Measurements from ENCODE around the gene MID2.
A peak's percentile ranks its signal among the peaks of the same experiment; 100 is the strongest.
"Not testable (repeated sequence)": the region's sequence is repeated elsewhere in the genome, so short reads cannot be mapped to it uniquely, and the experiment has no call there.

MID2 gene

DNA sequence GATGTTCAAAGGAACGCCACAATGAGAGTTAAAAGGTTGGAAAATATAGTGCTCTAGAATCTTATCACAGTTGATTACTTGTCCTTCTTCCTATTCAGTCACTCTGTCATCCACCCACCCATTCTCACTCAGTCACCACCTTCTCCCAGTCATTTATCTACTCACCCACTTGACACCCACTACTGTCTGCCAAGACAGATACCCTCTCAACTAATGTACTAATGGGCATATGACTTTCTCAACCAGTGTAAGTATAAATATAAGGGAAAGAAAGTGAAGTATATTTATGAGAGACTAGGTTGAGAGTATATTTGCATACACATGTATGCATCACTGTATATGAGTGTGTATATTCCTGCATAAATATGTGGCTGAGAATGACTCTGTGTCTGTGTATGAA is 20.0 kb downstream of the MID2 start:
- no peak for DNase-seq

DNA sequence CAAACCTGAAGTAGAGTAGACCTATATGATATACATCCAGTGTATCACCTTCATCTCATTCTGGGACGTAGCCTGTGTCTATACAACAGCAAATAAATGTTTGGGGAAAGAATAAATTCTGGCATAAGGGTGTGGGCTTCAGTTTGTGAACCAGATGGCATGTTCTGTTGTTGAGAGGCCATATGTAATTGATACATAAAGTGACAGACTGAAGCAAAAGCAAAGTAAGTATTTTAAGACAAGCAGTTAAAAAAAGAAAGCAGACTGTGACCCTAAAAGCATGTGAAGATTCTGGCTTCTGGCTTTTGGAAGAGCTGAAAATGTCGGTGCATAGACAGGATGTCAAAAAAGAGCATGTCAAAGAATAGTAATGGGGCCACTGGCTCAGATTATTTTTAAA is 22.9 kb downstream of the MID2 start:
- DNase-seq, result no peak

DNA sequence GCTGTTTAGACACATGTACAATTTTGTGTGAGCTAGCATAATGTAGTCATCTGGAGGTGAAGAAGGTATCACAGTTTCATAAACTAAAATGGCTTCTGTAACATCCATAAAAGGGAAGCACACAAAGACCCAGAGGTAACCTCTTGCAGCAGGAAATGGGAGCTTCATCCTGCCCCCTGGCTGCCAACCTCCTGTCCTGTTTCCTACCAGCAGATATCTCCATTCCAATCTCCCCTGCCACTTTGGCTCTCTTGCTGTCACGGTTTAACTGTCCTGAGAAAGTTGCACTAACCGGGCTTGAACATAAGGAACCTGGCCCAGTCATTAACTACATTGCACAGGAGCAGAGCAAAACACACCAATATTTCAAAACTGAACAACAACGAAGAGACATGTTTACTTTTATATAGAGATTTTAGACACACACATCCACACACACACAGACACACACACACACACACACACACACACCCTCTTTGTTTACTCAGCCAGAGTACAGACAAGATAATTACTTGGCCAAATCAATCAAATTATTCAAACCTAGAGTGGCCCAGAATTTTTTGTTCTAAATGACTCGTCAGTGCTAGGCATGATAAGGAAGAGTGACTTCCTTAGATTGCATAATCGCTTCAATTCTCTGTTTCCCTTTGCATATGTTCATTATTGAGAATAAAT is 24.2 kb downstream of the MID2 start:
- no peak for DNase-seq

DNA sequence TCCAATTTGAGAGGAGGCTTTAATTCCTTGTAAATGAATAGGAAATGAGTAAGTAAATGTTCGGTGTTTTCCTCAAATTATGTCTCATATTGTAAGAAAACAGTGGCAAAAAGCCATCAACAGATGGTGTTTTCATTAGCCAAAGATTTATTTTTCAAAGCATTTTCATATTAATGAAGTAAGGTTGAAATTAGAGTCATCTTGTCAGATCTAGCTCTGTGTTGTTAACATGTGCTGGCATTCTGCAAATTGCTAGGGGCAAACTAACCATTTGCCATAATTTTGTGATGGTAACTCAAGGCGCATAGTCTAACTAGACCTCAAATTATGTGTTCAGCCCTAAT is 24.7 kb downstream of the MID2 start:
- DNase-seq, result no peak

DNA sequence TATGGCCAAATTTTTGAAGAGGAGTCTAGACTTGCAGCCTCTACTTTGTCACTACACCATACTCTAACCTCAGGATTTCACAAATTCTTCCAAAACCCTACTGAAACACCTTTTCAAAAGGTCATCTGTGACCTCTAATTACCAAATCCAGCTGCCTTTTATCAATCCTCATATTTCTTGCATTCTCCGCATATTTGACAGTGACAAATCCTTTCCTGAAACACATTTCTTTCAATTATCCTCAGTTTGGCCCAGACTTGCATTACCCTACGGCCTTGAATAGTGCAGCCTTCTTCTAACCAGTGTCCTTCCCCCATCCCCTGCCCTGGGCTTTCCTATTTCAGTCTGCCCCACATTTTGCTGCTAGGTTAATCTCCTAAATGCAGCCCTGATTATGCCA is 25.5 kb downstream of the MID2 start:
- DNase-seq, result no peak

DNA sequence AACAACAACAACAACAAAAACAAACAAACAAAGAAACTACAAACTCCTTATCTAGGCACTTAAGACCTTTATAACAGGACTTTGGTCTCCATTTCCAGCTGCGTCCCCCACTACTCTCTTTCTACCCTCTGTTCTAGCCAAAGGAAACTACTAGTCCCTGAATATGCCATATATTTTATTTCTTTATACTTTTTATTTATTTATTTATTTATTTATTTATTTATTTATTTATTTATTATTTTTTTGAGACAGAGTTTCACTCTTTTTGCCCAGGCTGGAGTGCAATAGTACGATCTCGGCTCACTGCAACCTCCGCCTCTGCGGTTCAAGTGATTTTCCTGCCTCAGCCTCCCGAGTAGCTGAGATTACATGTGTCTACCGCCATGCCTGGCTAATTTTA is 26.0 kb downstream of the MID2 start:
- not testable (repeated sequence) for DNase-seq

DNA sequence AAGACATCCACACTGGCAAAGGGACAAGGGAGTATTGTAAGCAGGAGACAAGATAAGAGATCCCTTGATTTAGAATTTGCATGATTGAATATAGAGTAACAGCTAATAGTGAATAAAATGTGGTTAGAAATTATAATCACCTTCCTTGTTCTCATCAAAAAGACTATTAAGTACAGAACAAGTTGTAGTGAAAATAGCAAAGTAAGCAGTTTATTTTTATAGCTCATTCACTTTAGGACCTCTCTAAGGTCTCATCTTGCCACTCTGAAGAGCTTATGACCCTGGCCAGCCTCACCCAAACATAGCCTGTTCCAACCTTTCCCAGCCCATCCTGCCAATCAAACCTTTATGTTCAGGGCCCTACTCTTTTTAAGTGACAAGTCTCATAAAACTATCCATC is 30.6 kb downstream of the MID2 start:
- DNase-seq, result no peak

DNA sequence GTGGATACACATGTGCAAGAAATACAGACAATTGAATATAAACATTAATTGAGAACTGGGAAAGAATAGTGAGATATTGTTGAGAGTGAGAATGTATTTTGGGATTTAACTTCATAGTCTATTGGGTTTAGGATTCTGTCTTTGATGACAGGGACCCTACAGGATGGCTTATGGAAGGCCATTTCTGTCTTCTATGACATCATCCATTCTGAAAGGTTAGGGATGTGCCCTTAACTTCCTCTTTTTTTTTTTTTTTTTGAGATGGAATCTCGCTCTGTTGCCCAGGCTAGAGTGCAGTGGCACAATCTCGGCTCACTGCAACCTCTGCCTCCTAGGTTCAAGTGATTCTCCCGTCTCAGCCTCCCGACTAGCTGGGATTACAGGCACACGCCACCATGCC is 31.4 kb downstream of the MID2 start:
- DNase-seq, result not testable (repeated sequence)

DNA sequence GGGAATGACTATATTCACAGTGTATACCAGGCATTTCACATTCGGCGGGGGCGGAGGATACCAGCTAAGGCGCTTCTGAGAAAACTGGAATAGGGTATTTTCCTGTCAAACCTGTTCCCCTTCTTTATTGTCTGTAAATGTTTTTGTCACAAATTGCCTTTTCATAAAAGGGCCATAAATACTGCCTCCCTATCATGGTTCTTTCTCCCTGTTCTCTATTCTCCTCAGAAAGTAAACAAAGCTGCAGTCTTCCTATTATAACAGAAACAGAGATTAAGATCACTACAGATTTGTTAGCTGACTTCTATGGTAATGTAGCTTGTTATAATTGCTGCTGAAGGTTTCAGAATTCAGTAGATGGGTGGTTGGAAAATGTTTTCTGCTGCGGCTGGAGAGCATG is 32.2 kb downstream of the MID2 start:
- DNase-seq, result peak; percentile 78

DNA sequence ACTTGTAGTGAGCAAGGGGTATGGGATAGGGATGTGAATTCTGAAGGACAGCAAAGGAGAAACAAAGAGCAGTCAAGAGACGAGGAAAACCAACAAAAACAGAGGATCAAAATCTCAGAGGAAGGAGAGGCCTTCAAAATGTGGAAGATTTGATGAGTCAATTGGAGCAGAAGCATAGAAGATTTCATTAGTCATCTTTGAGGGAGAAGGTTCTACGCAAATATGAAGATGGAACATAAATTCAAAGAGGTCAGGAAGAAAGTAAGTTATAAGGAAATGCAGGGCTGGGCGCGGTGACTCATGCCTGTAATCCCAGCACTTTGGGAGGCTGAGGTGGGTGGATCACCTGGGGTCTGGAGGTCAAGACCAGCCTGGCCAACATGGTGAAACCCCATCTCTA is 35.4 kb downstream of the MID2 start:
- no peak for DNase-seq

DNA sequence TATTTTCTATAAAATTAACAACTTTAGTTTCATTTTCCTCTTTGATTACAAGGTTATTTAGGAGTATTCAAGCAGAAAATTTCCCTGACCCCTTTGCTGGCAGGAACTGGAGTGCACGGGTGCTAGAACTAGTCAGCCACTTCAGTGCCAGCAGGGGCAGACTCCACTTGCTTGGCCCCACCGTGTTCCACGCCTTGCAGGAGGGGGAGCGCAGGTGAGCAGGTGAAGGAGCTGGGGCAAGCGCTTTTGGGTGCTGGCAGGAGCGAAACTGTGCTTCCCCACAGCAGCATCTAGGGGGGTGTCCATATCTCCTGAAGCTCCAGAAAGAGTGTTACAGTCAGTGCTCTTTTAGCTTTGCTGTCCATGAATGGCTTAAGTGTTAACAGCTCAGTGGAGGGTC is 45.5 kb downstream of the MID2 start:
- no peak for DNase-seq

DNA sequence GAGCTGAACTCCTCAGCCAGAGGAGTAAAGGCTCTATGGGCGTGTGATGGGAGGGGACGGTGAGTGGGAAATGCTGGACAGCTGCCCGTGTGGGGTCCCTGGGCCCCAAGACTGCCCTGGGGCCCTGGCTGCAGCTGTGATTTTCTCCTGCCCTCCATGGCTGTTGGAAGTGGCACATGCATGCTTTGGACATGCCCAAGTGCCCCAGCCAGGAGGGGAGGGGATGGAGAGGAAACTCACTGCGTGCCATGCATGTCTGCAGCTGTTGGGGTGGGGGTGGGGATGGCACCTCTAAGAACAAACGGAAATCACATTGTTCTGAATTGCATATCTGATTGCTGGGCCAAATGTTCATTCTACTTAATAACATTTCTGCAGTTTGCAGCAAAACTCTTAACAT is 52.4 kb downstream of the MID2 start:
- no peak for DNase-seq

DNA sequence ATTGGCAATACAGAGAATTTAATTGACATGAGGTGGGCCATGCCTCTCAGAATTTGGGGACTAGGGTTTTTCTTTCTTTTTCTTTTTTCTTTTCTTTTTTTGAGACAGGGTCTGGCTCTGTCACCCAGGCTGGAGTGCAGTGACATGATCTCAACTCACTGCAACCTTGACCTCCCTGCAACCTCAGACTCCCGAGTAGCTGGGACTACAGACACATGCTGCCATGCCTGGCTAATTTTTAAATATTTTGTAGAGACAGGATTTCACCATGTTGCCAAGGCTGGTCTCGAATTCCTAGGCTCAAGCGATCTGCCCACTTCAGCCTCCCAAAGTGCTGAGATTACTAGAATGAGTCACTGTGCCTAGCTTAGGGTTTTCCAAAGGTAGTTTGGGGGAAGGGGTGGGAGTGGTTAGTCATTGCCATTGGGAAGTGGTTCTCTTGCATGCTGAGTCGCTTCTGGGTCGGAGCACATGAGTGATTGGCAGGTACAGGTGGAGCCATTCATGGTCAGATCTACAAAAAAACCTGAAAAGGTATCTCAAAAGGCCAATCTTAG is 54.5 kb downstream of the MID2 start:
- no peak for DNase-seq

DNA sequence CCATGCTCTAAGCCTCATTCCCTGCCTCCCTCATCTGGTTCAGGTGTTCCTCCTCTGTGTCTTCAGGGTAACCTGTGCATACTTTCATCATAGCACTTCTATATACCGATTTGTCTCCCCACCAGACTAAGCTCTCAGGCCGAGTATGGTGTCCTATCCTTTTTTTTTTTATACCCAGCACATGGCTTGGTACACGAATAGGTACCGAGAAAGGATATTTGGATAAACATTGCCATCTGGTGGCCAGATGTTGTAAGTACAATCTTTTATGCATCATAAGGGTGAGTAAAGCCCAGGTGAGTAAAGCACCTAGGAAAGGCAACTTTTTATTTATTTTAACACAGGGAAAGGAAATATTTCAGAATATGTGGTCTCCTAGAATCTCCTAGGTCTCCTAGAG is 68.4 kb downstream of the MID2 start:
- DNase-seq, result peak; percentile 37

DNA sequence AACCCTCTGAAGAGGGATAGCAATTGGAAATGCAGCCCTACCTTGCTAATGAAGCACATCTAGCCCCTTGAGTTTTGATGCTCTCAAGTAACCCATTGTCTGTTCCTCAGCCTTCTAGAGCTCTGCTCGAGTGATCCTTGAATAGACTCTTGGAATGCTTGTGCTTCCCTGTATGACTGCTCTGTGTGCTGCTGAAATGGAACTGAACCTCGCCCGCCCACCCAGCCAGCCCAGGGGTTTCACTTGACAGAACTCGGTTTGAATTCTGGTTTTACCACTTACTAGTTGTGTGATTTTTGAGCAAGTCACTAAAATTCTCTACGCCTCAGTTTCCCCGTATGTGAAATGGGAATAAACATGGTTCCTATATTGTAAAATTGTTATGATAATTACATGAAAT is 77.1 kb downstream of the MID2 start:
- DNase-seq, result no peak

DNA sequence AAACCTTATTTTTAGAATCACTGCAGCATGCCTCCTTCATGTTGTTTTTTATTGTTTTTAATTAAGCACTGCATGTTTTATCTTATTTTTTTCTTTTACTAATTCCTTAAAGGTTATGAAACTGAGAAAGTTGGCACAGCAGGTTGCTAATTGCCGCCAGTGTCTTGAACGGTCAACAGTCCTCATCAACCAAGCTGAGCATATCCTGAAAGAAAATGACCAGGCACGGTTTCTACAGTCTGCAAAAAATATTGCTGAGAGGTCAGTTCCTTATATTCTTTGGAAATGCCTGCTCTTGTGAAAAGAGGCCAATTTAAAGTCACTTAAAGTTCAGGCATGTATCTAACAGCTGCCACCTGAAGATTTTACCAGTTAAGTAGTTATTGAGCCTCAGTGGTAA is 79.7 kb downstream of the MID2 start:
- DNase-seq, result no peak

DNA sequence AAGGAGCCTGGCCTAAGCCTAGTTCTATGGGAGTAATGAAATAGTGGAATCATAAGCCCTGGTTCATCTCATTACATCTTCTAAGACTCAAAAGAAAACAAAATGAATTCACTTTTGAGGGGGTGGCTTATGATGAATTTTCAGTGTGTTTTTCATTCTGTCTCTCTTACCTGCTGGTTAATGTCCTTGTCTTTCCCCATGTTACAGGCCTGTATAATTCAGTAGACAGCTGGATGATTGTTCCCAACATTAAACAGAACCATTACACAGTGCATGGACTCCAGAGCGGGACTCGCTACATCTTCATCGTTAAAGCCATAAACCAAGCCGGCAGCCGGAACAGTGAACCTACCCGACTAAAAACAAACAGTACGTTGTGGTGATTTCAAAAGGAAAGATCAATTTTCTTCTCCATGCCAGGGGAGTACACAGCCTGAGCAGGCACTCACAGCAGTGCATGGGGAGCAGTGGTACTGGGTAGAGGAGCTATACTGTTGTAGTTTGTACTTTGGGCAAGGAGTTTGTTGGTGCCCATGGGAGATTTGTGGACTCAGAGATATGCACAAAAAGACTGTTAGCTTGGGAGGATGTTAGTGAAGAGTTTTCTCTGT is 98.6 kb downstream of the MID2 start:
- no peak for DNase-seq

DNA sequence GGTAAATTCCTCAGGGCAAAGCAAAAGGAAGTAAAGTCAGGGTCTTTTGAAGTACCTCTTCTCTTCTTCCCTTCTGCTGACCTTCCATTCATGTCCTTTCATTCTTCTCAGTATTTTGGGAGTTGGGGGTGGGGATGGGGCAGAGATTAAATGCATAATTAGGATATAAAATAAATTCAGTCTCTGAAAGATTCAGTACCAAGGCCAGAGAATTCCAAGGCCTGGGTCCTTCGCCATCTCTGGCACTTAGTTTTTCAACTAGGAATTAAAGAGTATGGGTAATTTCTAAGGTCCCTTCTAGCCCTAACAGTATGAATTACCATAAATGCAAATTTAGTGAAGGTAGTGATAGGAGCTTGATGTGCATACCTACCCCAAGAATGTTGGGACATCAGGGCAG is 108.6 kb downstream of the MID2 start:
- no peak for DNase-seq

DNA sequence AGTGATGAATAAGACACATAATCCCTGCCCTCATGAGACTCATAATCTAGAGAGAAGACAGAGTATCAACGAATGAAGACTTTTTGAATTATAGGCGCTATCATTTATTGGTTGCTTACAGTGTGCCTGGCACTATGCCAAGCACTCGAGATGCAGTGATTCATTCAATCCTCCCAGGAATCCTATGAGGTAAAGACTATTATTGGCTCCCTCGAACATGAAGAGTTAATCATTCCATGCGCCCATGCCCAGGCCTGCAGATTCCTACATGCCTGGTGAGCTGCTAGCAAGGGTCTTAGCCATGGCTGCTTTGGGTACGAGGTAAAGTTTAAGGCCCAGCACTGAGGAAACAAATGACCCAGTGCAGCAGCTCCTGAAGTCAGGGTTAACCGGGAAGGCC is 109.5 kb downstream of the MID2 start:
- DNase-seq, result no peak

DNA sequence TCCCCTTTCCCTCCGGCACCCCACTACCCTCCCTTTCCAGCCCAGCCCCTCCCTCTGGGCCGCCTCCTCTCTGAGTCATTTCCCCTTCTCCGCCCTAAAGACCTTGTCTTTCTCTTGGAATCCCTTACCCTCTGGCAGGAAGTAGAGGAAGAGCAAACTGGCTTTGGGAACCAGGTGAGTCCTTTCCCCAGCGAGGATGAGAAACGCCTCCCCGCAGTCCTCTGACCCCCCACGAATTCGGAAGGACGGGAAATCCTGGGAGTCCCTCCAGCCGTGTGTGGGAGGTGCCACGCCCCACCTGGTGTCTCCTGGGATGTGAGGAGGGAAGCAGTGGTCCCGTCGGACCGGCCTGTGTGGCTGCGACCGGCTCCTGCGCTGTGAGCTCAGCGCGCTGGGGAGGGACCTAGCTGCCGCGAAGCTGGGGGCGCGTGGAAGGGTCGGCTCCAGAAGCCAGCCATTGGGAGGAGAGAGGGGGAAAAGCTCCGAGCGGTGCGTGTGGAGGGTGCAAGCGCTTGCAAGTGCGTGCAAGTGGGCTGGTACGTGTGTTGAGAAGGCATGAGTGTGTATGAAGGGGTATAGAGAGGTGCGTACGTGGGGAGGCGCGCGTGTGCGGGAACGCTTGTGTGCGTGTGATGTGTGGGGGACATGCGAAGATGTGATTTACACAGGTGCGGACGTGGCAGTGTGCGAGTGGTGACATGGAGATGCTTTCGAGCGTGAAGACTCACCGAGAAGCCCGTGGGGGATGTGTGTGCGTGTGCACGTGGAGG is 110.2 kb downstream of the MID2 start:
- DNase-seq, result no peak

DNA sequence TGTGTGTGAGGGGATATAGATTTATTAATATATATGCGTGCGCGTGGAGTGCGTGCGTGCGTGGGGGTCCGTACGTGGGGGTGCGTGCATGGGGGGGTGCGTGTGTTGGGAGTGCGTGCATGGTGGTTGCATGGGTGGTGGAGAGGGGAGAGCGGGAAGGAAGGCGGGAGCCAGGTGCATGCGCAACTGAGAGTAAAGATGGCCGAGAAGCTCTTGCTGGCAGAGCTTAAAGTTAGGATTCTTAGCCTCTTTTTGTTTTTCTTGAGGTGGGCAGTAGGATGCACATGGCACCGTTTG is 110.7 kb downstream of the MID2 start:
- no peak for DNase-seq

DNA sequence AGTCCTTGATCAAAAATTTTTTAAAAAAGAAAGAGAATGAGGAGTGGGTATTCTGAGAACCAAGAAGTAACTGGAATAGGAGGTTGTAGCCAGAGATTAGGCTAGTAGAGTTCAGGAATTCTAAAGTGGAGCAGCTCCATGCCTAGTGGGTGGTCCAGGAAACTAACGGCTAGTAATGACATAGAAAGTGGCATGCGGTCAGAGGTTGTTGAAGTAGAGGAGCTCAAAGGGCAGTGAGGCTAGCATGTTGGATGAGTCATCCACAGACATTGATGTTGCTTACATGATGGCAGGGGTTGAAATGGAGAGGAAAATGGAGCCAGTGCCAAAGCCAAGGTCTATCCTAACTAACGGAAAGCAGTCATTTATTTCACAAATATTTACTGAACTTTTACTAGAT is 114.4 kb downstream of the MID2 start:
- no peak for DNase-seq

DNA sequence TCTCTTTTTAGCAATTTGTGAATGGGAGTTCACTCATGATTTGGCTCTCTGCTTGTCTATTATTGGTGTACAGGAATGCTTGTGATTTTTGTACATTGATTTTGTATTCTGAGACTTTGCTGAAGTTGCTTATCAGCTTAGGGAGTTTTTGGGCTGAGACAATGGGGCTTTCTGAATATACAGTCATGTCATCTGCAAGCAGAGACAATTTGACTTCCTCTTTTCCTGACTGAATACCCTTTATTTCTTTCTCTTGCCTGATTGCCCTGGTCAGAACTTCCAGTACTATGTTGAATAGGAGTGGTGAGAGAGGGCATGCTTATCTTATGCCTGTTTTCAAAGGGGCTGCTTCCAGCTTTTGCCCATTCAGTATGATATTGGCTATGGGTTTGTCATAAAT is 129.7 kb downstream of the MID2 start:
- not testable (repeated sequence) for DNase-seq

DNA sequence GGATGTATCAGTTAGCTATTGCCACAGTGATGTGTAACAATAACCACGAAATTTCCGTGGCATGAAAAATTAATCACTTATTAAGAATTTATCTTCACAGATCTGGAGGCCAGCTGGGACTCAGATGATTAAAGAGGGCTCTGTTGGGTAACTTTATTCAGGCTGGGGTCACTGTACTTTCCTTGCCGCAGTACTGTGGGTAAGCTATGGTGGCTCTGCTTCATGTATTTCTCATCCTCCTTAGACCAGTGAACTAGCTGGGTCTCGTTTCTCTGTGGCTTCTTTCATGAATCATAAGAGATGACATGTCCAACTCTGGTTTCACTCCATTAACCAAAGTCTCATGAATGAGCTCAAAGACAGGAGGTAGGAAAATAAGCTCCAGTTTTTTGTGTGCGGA is 143.0 kb downstream of the MID2 start:
- no peak for DNase-seq

DNA sequence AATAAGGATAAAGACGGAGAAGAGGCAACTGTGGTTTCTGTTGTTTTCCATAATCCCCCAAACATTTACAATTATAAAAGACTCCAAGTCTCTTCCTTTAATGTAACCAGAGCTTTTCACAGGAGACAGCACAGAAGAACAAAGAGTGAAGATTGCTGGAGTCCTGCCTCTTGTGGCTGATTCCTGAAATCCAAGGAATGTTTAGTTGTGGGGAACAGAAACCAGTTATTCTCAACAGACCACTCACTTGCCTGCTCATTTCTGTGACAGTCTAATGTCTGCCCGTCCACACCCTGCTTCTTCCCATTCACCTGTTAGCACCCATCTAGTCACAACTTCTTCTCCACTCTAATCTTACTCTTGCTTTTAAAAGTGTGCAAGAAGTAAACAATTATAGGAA is 144.4 kb downstream of the MID2 start:
- no peak for DNase-seq
